ENCODE results near the gene CNTLN. TPM values are rescaled to one million over a fixed set of nuclear protein-coding genes. Genes with fewer than 3 reads are reported as not detected.

CNTLN gene
- total RNA-seq, 1 experiment from 2014 or later: 5.1 TPM

GRCh38 chr9:17294822-17295624 is 160.2 kb downstream of the CNTLN start:
- no peak overlapping the region for H3K27ac ChIP-seq (ENCODE audit: low read depth, low read length)
- DNase-seq (ENCODE audit: low read depth, low spot score) (no peak), ATAC-seq (no peak)
- H3K79me2 ChIP-seq (ENCODE audit: insufficient read depth, low read length): no peaks in the 10 kb centered on the region
- H3K4me3 ChIP-seq (replicated peaks in 1 of 2; ENCODE audit: low read depth in 1 of 2, low read length in 2 of 2): no peak overlapping the region
- no peak overlapping the region for H3K9ac ChIP-seq (ENCODE audit: low read length)
- H3K4me1 ChIP-seq (ENCODE audit: control insufficient read depth in 1 of 2, insufficient read depth in 2 of 2, low read length in 2 of 2): no peaks in the 10 kb centered on the region
- H3K27me3 ChIP-seq (ENCODE audit: insufficient read depth, low read length): no peaks in the 10 kb centered on the region
- ChIA-PET RAD21 (ENCODE audit: low non-redundant PET in 1 of 2, low total read pairs in 2 of 2, uncharacterized antibody in 2 of 2, unreplicated experiment in 2 of 2) (no interaction called here), CTCF (no interaction called here), POLR2A (no interaction called here)
- H3K9me2 ChIP-seq (ENCODE audit: insufficient read depth): no peaks in the 10 kb centered on the region
- no TSS peak for BruUV-seq (replicated peaks)
- H3K4me2 ChIP-seq (ENCODE audit: low read length): no peak overlapping the region
- TF ChIP-seq FOSL1 (IDR thresholded peaks at IDR 0.05; ENCODE audit: low read depth): no peak
- TF ChIP-seq EGR1 (IDR thresholded peaks at IDR 0.05; ENCODE audit: low read depth): no peak
- no peak for TF ChIP-seq YY1 (IDR thresholded peaks at IDR 0.05; ENCODE audit: extremely low read depth, insufficient replicate concordance, low read depth, low read length)
- no peak for TF ChIP-seq CBX3 (IDR thresholded peaks at IDR 0.05; ENCODE audit: low read depth)
- no peak for TF ChIP-seq POLR2A (IDR thresholded peaks at IDR 0.05; ENCODE audit: borderline replicate concordance, extremely low read depth, insufficient read depth, insufficient read length)
- TF ChIP-seq SRF (IDR thresholded peaks at IDR 0.05; ENCODE audit: low read depth): no peak
- TF ChIP-seq ZBTB33 (IDR thresholded peaks at IDR 0.05; ENCODE audit: extremely low read depth, insufficient replicate concordance, low read length): no peak
- no peak for TF ChIP-seq CTCF (IDR thresholded peaks at IDR 0.05 in 2 of 3, conservative IDR thresholded peaks at IDR 0.05 in 1 of 3; ENCODE audit: borderline replicate concordance in 1 of 3, insufficient read depth in 1 of 3, low read depth in 2 of 3, low read length in 2 of 3)
- TF ChIP-seq, protein P1, sequence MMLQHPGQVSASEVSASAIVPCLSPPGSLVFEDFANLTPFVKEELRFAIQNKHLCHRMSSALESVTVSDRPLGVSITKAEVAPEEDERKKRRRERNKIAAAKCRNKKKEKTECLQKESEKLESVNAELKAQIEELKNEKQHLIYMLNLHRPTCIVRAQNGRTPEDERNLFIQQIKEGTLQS (IDR thresholded peaks at IDR 0.05): no peak
- no peaks in the 10 kb centered on the region for H3K9me3 ChIP-seq (ENCODE audit: control insufficient read depth in 1 of 2, insufficient read depth in 1 of 2, low read depth in 1 of 2, low read length in 2 of 2)
- no peaks in the 10 kb centered on the region; the same call in 1 of the 2 replicates for H4K20me1 ChIP-seq (ENCODE audit: insufficient read depth)
- no peaks in the 10 kb centered on the region for H3K36me3 ChIP-seq (ENCODE audit: control insufficient read depth in 1 of 2, insufficient read depth in 2 of 2, low read length in 2 of 2)
- intact Hi-C loops (cut with micrococcal nuclease): no loop called here
- no peak overlapping the region for H2AFZ ChIP-seq (ENCODE audit: low read depth, low read length, poor library complexity, severe bottlenecking)

Measured in HCT116 (cell line).